ENCODE results near the gene TMEM51. TPM values are rescaled to one million over a fixed set of nuclear protein-coding genes. Genes with fewer than 3 reads are reported as not detected.

TMEM51 gene
- total and polyA plus RNA-seq, 10 of the 15 experiments (the other 5 are each of a cell fraction or from before 2014, with no cell fraction given), result 0.55 to 4.8 (median 3.1) TPM

DNA sequence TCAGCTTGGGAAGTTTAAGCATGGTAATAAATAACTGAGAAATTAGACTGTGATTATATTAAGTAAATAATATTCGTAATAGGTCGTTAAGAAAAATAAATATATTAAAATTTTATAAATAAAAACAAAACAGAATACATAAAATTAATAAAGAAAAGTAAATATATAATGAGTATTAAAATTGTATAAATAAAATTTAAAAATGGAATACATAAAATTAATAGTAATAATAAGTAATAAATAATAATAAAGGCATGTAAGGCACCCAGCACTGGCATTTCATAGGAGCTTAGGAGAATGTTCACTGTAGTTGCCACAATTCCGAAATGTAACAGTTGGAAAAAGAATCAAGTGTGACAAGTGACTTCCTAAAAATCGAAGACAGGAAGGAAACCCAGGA lies 47.7 kb downstream of the TMEM51 start:
- Histone ChIP-seq H3K36me3 (ENCODE audit: control insufficient read depth in 2 of 2, insufficient read depth in 2 of 2, low read length in 1 of 2) (no peaks in the 10 kb centered on the region), H3K4me2 (ENCODE audit: control insufficient read depth, insufficient read depth) (no peak overlapping the region), H3K27me3 (replicated peaks in 1 of 2; ENCODE audit: control insufficient read depth in 2 of 2, insufficient read depth in 2 of 2, low read length in 1 of 2) (no peaks in the 10 kb centered on the region), H3K27ac (ENCODE audit: control insufficient read depth, insufficient read depth) (no peak overlapping the region), H2AFZ (ENCODE audit: control insufficient read depth, low read depth, low read length) (no peak overlapping the region), H3K4me3 (no peak overlapping the region), H3K9ac (ENCODE audit: control insufficient read depth, insufficient read depth, low read length) (no peak overlapping the region), H3K9me3 (replicated peaks; ENCODE audit: control insufficient read depth, insufficient read depth, low read length) (no peaks in the 10 kb centered on the region), H4K20me1 (ENCODE audit: control insufficient read depth, insufficient read depth) (no peaks in the 10 kb centered on the region), H3K4me1 (ENCODE audit: control insufficient read depth, insufficient read depth, low read length) (no peaks in the 10 kb centered on the region; the same call in 1 of the 2 replicates), H3K79me2 (ENCODE audit: control insufficient read depth, insufficient read depth, low read length) (no peaks in the 10 kb centered on the region)
- ChIA-PET CTCF (interaction anchor here (0.9 to 1.4 kb wide), 3 partner anchors 49 to 73 kb away, joined by 3 to 4 read pairs (median 3); no protein-coding TSS in a partner anchor), SMC1A (ENCODE audit: uncharacterized antibody, unreplicated experiment) (interaction anchor here (0.9 to 1.7 kb wide), 4 partner anchors 30 to 71 kb away, joined by 3 to 8 read pairs (median 4); no protein-coding TSS in a partner anchor), POLR2A (no interaction called here), RAD21 (ENCODE audit: unreplicated experiment) (interaction anchor here (0.9 to 1.1 kb wide), 2 partner anchors 20 to 70 kb away, joined by 3 to 4 read pairs; no protein-coding TSS in a partner anchor)
- in situ Hi-C loops (cut with MboI), result no loop called here
- no peak for DNase-seq (ENCODE audit: low read depth, low spot score)
- intact Hi-C loops (cut with micrococcal nuclease; ENCODE audit: unreplicated experiment), result no loop called here
- no peak for ATAC-seq
- FAIRE-seq, result no peak
- BruUV-seq (replicated peaks), result no TSS peak
- WGBS (ENCODE audit: insufficient coverage, insufficient replicate concordance, low lambda C conversion rate, missing lambda C conversion rate), result 13% methylated on average over 4 of the region's 4 CpGs
- TF ChIP-seq CBX3 (IDR thresholded peaks at IDR 0.05; ENCODE audit: borderline replicate concordance, low read depth) (no peak), FOXK2 (IDR thresholded peaks at IDR 0.05) (no peak), SUZ12 (IDR thresholded peaks at IDR 0.05; ENCODE audit: unreplicated experiment) (no peak), SP1 (IDR thresholded peaks at IDR 0.05; ENCODE audit: low read depth, low read length) (no peak), HDAC2 (IDR thresholded peaks at IDR 0.05) (no peak), CHD4 (IDR thresholded peaks at IDR 0.05) (no peak)
- TF ChIP-seq, protein P1, sequence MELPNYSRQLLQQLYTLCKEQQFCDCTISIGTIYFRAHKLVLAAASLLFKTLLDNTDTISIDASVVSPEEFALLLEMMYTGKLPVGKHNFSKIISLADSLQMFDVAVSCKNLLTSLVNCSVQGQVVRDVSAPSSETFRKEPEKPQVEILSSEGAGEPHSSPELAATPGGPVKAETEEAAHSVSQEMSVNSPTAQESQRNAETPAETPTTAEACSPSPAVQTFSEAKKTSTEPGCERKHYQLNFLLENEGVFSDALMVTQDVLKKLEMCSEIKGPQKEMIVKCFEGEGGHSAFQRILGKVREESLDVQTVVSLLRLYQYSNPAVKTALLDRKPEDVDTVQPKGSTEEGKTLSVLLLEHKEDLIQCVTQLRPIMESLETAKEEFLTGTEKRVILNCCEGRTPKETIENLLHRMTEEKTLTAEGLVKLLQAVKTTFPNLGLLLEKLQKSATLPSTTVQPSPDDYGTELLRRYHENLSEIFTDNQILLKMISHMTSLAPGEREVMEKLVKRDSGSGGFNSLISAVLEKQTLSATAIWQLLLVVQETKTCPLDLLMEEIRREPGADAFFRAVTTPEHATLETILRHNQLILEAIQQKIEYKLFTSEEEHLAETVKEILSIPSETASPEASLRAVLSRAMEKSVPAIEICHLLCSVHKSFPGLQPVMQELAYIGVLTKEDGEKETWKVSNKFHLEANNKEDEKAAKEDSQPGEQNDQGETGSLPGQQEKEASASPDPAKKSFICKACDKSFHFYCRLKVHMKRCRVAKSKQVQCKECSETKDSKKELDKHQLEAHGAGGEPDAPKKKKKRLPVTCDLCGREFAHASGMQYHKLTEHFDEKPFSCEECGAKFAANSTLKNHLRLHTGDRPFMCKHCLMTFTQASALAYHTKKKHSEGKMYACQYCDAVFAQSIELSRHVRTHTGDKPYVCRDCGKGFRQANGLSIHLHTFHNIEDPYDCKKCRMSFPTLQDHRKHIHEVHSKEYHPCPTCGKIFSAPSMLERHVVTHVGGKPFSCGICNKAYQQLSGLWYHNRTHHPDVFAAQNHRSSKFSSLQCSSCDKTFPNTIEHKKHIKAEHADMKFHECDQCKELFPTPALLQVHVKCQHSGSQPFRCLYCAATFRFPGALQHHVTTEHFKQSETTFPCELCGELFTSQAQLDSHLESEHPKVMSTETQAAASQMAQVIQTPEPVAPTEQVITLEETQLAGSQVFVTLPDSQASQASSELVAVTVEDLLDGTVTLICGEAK (IDR thresholded peaks at IDR 0.05; ENCODE audit: borderline replicate concordance), result no peak
- TF ChIP-seq, protein P2, sequence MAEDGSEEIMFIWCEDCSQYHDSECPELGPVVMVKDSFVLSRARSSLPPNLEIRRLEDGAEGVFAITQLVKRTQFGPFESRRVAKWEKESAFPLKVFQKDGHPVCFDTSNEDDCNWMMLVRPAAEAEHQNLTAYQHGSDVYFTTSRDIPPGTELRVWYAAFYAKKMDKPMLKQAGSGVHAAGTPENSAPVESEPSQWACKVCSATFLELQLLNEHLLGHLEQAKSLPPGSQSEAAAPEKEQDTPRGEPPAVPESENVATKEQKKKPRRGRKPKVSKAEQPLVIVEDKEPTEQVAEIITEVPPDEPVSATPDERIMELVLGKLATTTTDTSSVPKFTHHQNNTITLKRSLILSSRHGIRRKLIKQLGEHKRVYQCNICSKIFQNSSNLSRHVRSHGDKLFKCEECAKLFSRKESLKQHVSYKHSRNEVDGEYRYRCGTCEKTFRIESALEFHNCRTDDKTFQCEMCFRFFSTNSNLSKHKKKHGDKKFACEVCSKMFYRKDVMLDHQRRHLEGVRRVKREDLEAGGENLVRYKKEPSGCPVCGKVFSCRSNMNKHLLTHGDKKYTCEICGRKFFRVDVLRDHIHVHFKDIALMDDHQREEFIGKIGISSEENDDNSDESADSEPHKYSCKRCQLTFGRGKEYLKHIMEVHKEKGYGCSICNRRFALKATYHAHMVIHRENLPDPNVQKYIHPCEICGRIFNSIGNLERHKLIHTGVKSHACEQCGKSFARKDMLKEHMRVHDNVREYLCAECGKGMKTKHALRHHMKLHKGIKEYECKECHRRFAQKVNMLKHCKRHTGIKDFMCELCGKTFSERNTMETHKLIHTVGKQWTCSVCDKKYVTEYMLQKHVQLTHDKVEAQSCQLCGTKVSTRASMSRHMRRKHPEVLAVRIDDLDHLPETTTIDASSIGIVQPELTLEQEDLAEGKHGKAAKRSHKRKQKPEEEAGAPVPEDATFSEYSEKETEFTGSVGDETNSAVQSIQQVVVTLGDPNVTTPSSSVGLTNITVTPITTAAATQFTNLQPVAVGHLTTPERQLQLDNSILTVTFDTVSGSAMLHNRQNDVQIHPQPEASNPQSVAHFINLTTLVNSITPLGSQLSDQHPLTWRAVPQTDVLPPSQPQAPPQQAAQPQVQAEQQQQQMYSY (CRISPR knock-in tag; IDR thresholded peaks at IDR 0.05), result no peak
- TF ChIP-seq, protein P3, sequence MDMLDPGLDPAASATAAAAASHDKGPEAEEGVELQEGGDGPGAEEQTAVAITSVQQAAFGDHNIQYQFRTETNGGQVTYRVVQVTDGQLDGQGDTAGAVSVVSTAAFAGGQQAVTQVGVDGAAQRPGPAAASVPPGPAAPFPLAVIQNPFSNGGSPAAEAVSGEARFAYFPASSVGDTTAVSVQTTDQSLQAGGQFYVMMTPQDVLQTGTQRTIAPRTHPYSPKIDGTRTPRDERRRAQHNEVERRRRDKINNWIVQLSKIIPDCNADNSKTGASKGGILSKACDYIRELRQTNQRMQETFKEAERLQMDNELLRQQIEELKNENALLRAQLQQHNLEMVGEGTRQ (IDR thresholded peaks at IDR 0.05; ENCODE audit: borderline replicate concordance, low read depth, low read length), result no peak
- TF ChIP-seq, protein P4, sequence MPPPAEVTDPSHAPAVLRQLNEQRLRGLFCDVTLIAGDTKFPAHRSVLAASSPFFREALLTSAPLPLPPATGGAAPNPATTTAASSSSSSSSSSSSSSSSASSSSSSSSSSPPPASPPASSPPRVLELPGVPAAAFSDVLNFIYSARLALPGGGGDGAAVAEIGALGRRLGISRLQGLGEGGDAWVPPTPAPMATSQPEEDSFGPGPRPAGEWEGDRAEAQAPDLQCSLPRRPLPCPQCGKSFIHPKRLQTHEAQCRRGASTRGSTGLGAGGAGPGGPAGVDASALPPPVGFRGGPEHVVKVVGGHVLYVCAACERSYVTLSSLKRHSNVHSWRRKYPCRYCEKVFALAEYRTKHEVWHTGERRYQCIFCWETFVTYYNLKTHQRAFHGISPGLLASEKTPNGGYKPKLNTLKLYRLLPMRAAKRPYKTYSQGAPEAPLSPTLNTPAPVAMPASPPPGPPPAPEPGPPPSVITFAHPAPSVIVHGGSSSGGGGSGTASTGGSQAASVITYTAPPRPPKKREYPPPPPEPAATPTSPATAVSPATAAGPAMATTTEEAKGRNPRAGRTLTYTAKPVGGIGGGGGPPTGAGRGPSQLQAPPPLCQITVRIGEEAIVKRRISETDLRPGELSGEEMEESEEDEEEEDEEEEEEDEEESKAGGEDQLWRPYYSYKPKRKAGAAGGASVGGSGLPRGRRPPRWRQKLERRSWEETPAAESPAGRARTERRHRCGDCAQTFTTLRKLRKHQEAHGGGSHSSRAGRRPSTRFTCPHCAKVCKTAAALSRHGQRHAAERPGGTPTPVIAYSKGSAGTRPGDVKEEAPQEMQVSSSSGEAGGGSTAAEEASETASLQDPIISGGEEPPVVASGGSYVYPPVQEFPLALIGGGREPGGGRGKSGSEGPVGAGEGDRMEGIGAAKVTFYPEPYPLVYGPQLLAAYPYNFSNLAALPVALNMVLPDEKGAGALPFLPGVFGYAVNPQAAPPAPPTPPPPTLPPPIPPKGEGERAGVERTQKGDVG (CRISPR knock-in tag; IDR thresholded peaks at IDR 0.05), result no peak

All from GM12878 (cell line).